Activated T-helper 1 cell treated with anti-CD3 and anti-CD28 coated beads, Interleukin-2, amount 50 U/mL, for 16 hours (primary cell): ENCODE measurements around the gene IL6R.

Experiments
- DNase-seq, 2 donors: peaks; one replicate each; pipeline ENCODE4 v3.0.0-alpha.2; 2020; ENCODE audit warnings: low read depth in 1 of 2, low spot score in 1 of 2

IL6R gene

GRCh38 chr1:154503898-154504297, 98.8 kb downstream of the IL6R start:
- DNase-seq = no peak

GRCh38 chr1:154512760-154513159, 107.6 kb downstream of the IL6R start:
- DNase-seq = no peak

- DNase-seq = no peak
Observed at GRCh38 chr1:154514066-154514553, 109.0 kb downstream of the IL6R start.

GRCh38 chr1:154517661-154518060, 112.5 kb downstream of the IL6R start:
- no peak for DNase-seq
